SK-N-SH (cell line): Measurements from ENCODE around the gene PPP2R2B. TPM values are rescaled to one million over a fixed set of nuclear protein-coding genes. Genes with fewer than 3 reads are reported as not detected.

ENCODE experiments used
- CTCF ChIA-PET: fragments of 300-600, 350-600 bp; formaldehyde crosslinking; extraction: SDS; loops from one replicate; lab custom pipeline; 2021; lab: Yijun Ruan, JAX
- POLR2A ChIA-PET: fragments of 350-600 bp; sonication (Branson Sonifier 250); formaldehyde crosslinking; extraction: SDS; loops from one replicate; lab custom pipeline; 2020; ENCODE audit warnings: antibody characterized with exemption, inconsistent platforms; lab: Yijun Ruan, JAX
- DNase-seq: peaks from one replicate; pipeline ENCODE4 v3.0.0; 2012
- H2AFZ ChIP-seq: fragments of 200-600 bp; sonication (generic); 2 replicates; pipeline ENCODE4 v1.8.1; 2016; ENCODE audit warnings: antibody characterized with exemption, mild to moderate bottlenecking, low read depth
- H3F3A ChIP-seq: fragments of 200-600 bp; sonication (generic); replicated peaks from 2 replicates; pipeline ENCODE3; 2016; ENCODE audit warnings: antibody characterized with exemption, mild to moderate bottlenecking; ENCODE audit not compliant: insufficient read depth
- H3K27ac ChIP-seq, 2 experiments: fragments of 200-500 bp in 1 of 2; fragments of 200-600 bp in 1 of 2; sonication (Bioruptor generic) in 1 of 2; sonication (generic), shearing (Covaris generic) in 1 of 2; 2 replicates each; pipeline versions ENCODE4 v1.5.1 to v1.6.1; 2014 to 2016; ENCODE audit warnings: low read depth in 2 of 2, inconsistent platforms in 1 of 2, low read length in 1 of 2, mild to moderate bottlenecking in 1 of 2, mixed read lengths in 1 of 2
- H3K27me3 ChIP-seq: fragments of 200-600 bp; sonication (generic), shearing (Covaris generic); 2 replicates; pipeline ENCODE4 v1.6.1; 2016; ENCODE audit warnings: mixed run types; ENCODE audit not compliant: insufficient read depth
- H3K36me3 ChIP-seq, 2 experiments: fragments of 200-500 bp in 1 of 2; fragments of 200-600 bp in 1 of 2; sonication (Bioruptor generic) in 1 of 2; sonication (generic) in 1 of 2; replicated peaks in 1 of 2; 2 replicates each; pipeline versions ENCODE3 to v1.5.1; 2014 to 2016; ENCODE audit warnings: low read length in 1 of 2, mild to moderate bottlenecking in 1 of 2; ENCODE audit not compliant: insufficient read depth in 2 of 2, control insufficient read depth in 1 of 2
- H3K4me1 ChIP-seq, 2 experiments: fragments of 200-500 bp in 1 of 2; fragments of 200-600 bp in 1 of 2; sonication (Bioruptor generic) in 1 of 2; sonication (generic), shearing (Covaris generic) in 1 of 2; 2 replicates each; pipeline versions ENCODE4 v1.5.1 to v1.6.1; 2014 to 2016; ENCODE audit warnings: low read depth in 1 of 2, low read length in 1 of 2, mixed run types in 1 of 2; ENCODE audit not compliant: insufficient read depth in 2 of 2, control insufficient read depth in 1 of 2
- H3K4me2 ChIP-seq: fragments of 200-600 bp; sonication (generic), shearing (Covaris generic); 2 replicates; pipeline ENCODE4 v1.6.1; 2017; ENCODE audit warnings: mixed run types
- H3K4me3 ChIP-seq, 2 experiments: fragments of 200-500 bp in 1 of 2; fragments of 200-600 bp in 1 of 2; sonication (Bioruptor generic) in 1 of 2; sonication (generic), shearing (Covaris generic) in 1 of 2; 2 replicates each; pipeline versions ENCODE4 v1.5.1 to v1.8.1; 2014 to 2016; ENCODE audit warnings: low read depth in 2 of 2, inconsistent platforms in 1 of 2, low read length in 1 of 2, mild to moderate bottlenecking in 1 of 2, mixed read lengths in 1 of 2, moderate library complexity in 1 of 2
- H3K79me2 ChIP-seq: fragments of 200-600 bp; sonication (generic); 2 replicates; pipeline ENCODE4 v1.8.1; 2017; ENCODE audit warnings: mild to moderate bottlenecking; ENCODE audit not compliant: insufficient read depth
- H3K9ac ChIP-seq: fragments of 200-600 bp; sonication (generic); 2 replicates; pipeline ENCODE4 v1.6.1; 2017; ENCODE audit warnings: mixed run types
- H3K9me2 ChIP-seq: fragments of 200-600 bp; sonication (generic); 2 replicates; pipeline ENCODE4 v1.6.1; 2017; ENCODE audit warnings: mixed run types
- H3K9me3 ChIP-seq: fragments of 200-600 bp; sonication (generic); 2 replicates; pipeline ENCODE4 v1.6.1; 2017; ENCODE audit warnings: mixed run types, mild to moderate bottlenecking, moderate library complexity
- H4K20me1 ChIP-seq: fragments of 200-600 bp; sonication (generic); 2 replicates; pipeline ENCODE4 v1.6.1; 2017; ENCODE audit warnings: mild to moderate bottlenecking, mixed run types; ENCODE audit not compliant: insufficient read depth
- EZH2phosphoT487 ChIP-seq: fragments of 200-600 bp; sonication (generic); IDR thresholded peaks from 2 replicates; pipeline ENCODE4 v1.6.1; 2017; ENCODE audit warnings: low read depth, mixed run types, mild to moderate bottlenecking, antibody characterized with exemption, moderate library complexity, borderline replicate concordance
- FOSL2 ChIP-seq: IDR thresholded peaks from 2 replicates; pipeline ENCODE4 v1.4.0; 2012; ENCODE audit warnings: low read depth, mild to moderate bottlenecking, moderate library complexity, borderline replicate concordance
- GATA2 ChIP-seq: sonication (generic); formaldehyde crosslinking; IDR thresholded peaks from 2 replicates; pipeline ENCODE4 v1.5.0; 2020; ENCODE audit warnings: mild to moderate bottlenecking, missing genetic modification reagents
- JUND ChIP-seq: IDR thresholded peaks from 2 replicates; pipeline ENCODE4 v1.4.0; 2012
- MEF2A ChIP-seq: IDR thresholded peaks from 2 replicates; pipeline ENCODE4 v1.4.0; 2012; ENCODE audit warnings: low read depth, borderline replicate concordance
- MXI1 ChIP-seq: IDR thresholded peaks from 2 replicates; pipeline ENCODE4 v1.6.1; 2012; ENCODE audit warnings: mild to moderate bottlenecking, low read depth, low read length, improper control_type of control experiment
- NFIC ChIP-seq: IDR thresholded peaks from 2 replicates; pipeline ENCODE4 v1.4.0; 2012; ENCODE audit warnings: borderline replicate concordance
- NRF1 ChIP-seq: IDR thresholded peaks from 2 replicates; pipeline ENCODE4 v1.6.1; 2012; ENCODE audit warnings: low read depth, mild to moderate bottlenecking, low read length
- POLR2AphosphoS5 ChIP-seq: IDR thresholded peaks from 2 replicates; pipeline ENCODE4 v1.6.1; 2012; ENCODE audit warnings: low read depth, low read length
- RAD21 ChIP-seq: IDR thresholded peaks from 2 replicates; pipeline ENCODE4 v1.6.1; 2012; ENCODE audit warnings: mild to moderate bottlenecking, low read length
- RCOR1 ChIP-seq: fragments of 150-350 bp; IDR thresholded peaks from 2 replicates; pipeline ENCODE4 v1.6.1; 2017; ENCODE audit warnings: antibody characterized with exemption, low read length
- RXRA ChIP-seq: IDR thresholded peaks from 2 replicates; pipeline ENCODE4 v1.4.0; 2012; ENCODE audit warnings: low read depth, mild to moderate bottlenecking, borderline replicate concordance
- SIN3A ChIP-seq: IDR thresholded peaks from 2 replicates; pipeline ENCODE4 v1.6.1; 2012; ENCODE audit warnings: low read depth, mild to moderate bottlenecking, low read length, moderate library complexity, borderline replicate concordance
- SMC3 ChIP-seq: IDR thresholded peaks from 2 replicates; pipeline ENCODE4 v1.6.1; 2012; ENCODE audit warnings: low read depth, low read length, improper control_type of control experiment
- TCF12 ChIP-seq: IDR thresholded peaks from 2 replicates; pipeline ENCODE4 v1.4.0; 2012
- TEAD4 ChIP-seq: IDR thresholded peaks from 2 replicates; pipeline ENCODE4 v1.4.0; 2012; ENCODE audit warnings: mild to moderate bottlenecking, borderline replicate concordance; ENCODE audit not compliant: insufficient read depth
- WGBS: methylation state at CpG from one replicate; pipeline ENCODE4 v1.1.6; 2017; ENCODE audit warnings: low lambda C conversion rate; 5-methylcytosine and 5-hydroxymethylcytosine counted together
- polyA plus RNA-seq, 3 experiments: library from polyadenylated mRNA; depleted of rRNA; stranded (reverse); fragments of >200 nt; gene quantifications; 2 replicates each; pipeline ENCODE4 v1.2.3, GENCODE V29; 2012
- TF ChIP-seq, protein P1 (sequence below): IDR thresholded peaks from 2 replicates; pipeline ENCODE4; 2012
- TF ChIP-seq, protein P2 (sequence below): fragments of 150-350 bp; IDR thresholded peaks from 2 replicates; pipeline ENCODE4 v1.6.1; 2016; ENCODE audit warnings: mild to moderate bottlenecking, low read depth, low read length
- TF ChIP-seq, protein P3 (sequence below): IDR thresholded peaks from 2 replicates; pipeline ENCODE4 v1.6.1; 2012; ENCODE audit warnings: mild to moderate bottlenecking, low read depth, low read length, moderate library complexity
- TF ChIP-seq, protein P4 (sequence below): IDR thresholded peaks from 2 replicates; pipeline ENCODE4 v1.4.0; 2012; ENCODE audit warnings: low read depth

PPP2R2B gene
- polyA plus RNA-seq, 1 of the 3 experiments (the other 2 are of a cell fraction) = 11.4 TPM

DNA sequence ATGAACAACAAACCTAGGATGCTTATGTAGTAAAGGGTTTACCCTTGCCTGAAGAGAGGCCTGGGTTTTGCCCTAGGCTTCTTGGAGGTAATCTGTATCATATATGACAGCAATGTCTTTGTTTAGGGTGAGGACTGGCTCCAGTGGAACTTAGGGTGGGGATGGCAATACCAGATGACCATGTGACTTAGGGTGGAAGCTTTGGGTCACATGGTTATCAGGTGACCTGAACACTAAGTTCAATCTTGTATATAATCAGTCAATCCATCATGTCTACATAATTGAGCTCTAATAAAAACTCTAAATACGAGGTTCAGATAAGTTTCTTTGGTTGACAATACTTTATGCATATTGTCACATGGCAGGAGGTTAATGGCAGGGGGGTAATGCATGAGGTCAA, 10.6 kb upstream of the PPP2R2B start:
- Histone ChIP-seq H4K20me1 (no peaks in the 10 kb centered on the region), H3K9me2 (no peaks in the 10 kb centered on the region)
- no peak for TF ChIP-seq SMC3
- TF ChIP-seq RXRA = no peak
- TF ChIP-seq POLR2AphosphoS5 = no peak
- no peak for TF ChIP-seq GATA2
- no peak for TF ChIP-seq MEF2A
- no peak for TF ChIP-seq FOSL2
- TF ChIP-seq, protein P1, sequence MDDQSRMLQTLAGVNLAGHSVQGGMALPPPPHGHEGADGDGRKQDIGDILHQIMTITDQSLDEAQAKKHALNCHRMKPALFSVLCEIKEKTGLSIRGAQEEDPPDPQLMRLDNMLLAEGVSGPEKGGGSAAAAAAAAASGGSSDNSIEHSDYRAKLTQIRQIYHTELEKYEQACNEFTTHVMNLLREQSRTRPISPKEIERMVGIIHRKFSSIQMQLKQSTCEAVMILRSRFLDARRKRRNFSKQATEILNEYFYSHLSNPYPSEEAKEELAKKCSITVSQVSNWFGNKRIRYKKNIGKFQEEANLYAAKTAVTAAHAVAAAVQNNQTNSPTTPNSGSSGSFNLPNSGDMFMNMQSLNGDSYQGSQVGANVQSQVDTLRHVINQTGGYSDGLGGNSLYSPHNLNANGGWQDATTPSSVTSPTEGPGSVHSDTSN = no peak
- TF ChIP-seq SIN3A = no peak
- TF ChIP-seq NFIC = no peak
- TF ChIP-seq MXI1 = no peak
- TF ChIP-seq, all 33 proteins: peak for 0
- Histone ChIP-seq H3K9me3 (no peaks in the 10 kb centered on the region), H3K4me1 (no peaks in the 10 kb centered on the region; a peak in 2 of 4 replicates), H3K9ac (no peak overlapping the region), H3K4me3 (no peak overlapping the region), H3K27ac (no peak overlapping the region), H3K4me2 (no peak overlapping the region), H3F3A (no peaks in the 10 kb centered on the region), H3K27me3 (no peaks in the 10 kb centered on the region), H3K79me2 (no peaks in the 10 kb centered on the region), H3K36me3 (no peaks in the 10 kb centered on the region), H2AFZ (no peak overlapping the region)
- DNase-seq = no peak
- ChIA-PET POLR2A (no interaction called here), CTCF (no interaction called here)
- 79% methylated on average over 1 of the region's 1 CpG for WGBS

DNA sequence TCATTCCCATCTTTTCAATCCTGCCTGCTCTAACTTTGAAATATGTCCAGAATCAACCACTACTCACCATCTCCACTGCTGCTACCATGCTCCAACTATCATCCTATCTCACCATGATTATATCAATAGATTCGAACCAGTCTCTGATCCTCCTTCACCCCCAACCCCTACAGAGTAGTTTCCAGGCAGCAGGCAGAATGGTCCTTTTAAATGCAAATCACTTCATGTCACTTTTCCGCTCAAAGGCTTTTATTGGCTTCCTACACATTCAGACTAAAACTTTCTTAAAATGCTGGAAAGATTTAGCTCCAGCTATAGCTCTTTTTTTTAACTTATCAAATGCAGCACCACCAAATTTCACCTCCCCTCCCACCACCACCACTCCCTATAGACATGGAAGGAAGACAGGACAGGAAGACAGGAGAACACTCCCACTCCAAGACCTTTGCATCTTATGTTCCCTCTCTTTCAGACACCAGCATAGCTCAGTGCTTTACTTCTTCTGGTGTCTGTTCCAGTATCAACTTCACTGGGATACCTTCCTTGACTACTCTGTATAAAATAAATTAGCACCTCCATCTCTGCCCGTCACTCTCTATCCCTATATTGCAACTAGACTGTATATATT, 9.9 kb upstream of the PPP2R2B start:
- Histone ChIP-seq H3K36me3 (no peaks in the 10 kb centered on the region), H3K4me3 (no peak overlapping the region), H4K20me1 (no peaks in the 10 kb centered on the region), H2AFZ (no peak overlapping the region), H3K9me3 (no peaks in the 10 kb centered on the region), H3K9me2 (no peaks in the 10 kb centered on the region), H3K4me1 (no peaks in the 10 kb centered on the region; a peak in 2 of 4 replicates), H3F3A (no peaks in the 10 kb centered on the region), H3K4me2 (no peak overlapping the region), H3K27me3 (no peaks in the 10 kb centered on the region), H3K9ac (no peak overlapping the region), H3K79me2 (no peaks in the 10 kb centered on the region), H3K27ac (no peak overlapping the region)
- ChIA-PET POLR2A (no interaction called here), CTCF (interaction anchor here (1.2 kb wide), 1 partner anchor 300 kb away, joined by 4 read pairs; no protein-coding TSS in a partner anchor)
- TF ChIP-seq, protein P2, sequence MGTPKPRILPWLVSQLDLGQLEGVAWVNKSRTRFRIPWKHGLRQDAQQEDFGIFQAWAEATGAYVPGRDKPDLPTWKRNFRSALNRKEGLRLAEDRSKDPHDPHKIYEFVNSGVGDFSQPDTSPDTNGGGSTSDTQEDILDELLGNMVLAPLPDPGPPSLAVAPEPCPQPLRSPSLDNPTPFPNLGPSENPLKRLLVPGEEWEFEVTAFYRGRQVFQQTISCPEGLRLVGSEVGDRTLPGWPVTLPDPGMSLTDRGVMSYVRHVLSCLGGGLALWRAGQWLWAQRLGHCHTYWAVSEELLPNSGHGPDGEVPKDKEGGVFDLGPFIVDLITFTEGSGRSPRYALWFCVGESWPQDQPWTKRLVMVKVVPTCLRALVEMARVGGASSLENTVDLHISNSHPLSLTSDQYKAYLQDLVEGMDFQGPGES = no peak
- TF ChIP-seq RXRA = no peak
- TF ChIP-seq TCF12 = no peak
- no peak for TF ChIP-seq FOSL2
- TF ChIP-seq, protein P3, sequence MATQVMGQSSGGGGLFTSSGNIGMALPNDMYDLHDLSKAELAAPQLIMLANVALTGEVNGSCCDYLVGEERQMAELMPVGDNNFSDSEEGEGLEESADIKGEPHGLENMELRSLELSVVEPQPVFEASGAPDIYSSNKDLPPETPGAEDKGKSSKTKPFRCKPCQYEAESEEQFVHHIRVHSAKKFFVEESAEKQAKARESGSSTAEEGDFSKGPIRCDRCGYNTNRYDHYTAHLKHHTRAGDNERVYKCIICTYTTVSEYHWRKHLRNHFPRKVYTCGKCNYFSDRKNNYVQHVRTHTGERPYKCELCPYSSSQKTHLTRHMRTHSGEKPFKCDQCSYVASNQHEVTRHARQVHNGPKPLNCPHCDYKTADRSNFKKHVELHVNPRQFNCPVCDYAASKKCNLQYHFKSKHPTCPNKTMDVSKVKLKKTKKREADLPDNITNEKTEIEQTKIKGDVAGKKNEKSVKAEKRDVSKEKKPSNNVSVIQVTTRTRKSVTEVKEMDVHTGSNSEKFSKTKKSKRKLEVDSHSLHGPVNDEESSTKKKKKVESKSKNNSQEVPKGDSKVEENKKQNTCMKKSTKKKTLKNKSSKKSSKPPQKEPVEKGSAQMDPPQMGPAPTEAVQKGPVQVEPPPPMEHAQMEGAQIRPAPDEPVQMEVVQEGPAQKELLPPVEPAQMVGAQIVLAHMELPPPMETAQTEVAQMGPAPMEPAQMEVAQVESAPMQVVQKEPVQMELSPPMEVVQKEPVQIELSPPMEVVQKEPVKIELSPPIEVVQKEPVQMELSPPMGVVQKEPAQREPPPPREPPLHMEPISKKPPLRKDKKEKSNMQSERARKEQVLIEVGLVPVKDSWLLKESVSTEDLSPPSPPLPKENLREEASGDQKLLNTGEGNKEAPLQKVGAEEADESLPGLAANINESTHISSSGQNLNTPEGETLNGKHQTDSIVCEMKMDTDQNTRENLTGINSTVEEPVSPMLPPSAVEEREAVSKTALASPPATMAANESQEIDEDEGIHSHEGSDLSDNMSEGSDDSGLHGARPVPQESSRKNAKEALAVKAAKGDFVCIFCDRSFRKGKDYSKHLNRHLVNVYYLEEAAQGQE = no peak
- TF ChIP-seq RCOR1 = no peak
- no peak for TF ChIP-seq GATA2
- no peak for TF ChIP-seq NRF1
- no peak for TF ChIP-seq RAD21
- no peak for TF ChIP-seq TEAD4
- TF ChIP-seq JUND = no peak
- TF ChIP-seq, protein P4, sequence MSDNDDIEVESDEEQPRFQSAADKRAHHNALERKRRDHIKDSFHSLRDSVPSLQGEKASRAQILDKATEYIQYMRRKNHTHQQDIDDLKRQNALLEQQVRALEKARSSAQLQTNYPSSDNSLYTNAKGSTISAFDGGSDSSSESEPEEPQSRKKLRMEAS = no peak
- no peak for TF ChIP-seq EZH2phosphoT487
- WGBS = 44% methylated on average over 3 of the region's 3 CpGs
- no peak for DNase-seq
